GM19035 (cell line): Measurements from ENCODE around the gene XPO1.

ENCODE experiments used
- ATAC-seq: cut with Tn5 transposase; IDR thresholded peaks from one replicate; pipeline ENCODE4 v1.9.1; 2021; ENCODE audit not compliant: unreplicated experiment

Gene XPO1

GRCh38 chr2:61435291-61435690 is 102.9 kb downstream of the XPO1 start:
- no peak for ATAC-seq

GRCh38 chr2:61434314-61434713 is 103.8 kb downstream of the XPO1 start:
- no peak for ATAC-seq

DNA sequence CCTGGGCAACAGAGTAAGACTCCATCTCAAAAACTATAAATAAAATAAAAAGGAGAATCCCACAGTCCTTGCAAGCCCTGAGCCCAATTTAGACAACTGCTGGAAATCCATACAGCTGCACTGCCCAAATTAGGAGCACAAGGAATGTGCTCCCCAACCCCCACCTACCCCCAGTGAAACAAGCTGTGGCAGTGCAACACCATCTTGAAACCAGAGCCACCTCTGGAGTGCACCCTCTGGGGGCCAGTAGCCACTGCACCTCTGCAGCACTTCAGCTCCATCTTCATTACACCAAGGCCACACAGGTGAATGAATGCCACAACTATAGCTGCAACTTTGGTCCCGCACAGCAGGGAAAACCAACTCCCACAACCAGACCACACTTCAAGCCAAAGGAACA is 104.5 kb downstream of the XPO1 start:
- ATAC-seq: no peak

DNA sequence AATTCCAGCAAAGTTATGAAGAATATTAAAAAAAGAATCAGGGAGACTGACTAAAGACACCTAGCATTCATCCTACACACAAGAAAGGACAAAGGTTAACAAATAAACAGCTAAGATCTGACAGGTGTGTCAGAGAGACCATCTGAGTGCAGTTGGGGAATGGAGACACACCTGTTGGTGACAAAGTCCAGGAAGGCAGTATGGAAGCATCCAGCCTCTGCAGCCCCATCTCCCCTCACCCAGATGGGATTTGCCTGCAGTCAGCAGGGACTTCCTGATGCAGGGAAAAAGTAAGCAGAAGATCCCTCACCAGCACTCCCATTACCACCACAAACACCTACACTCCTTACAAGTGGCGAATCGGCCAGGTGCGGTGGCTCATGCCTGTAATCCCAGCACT is 105.2 kb downstream of the XPO1 start:
- ATAC-seq: no peak

DNA sequence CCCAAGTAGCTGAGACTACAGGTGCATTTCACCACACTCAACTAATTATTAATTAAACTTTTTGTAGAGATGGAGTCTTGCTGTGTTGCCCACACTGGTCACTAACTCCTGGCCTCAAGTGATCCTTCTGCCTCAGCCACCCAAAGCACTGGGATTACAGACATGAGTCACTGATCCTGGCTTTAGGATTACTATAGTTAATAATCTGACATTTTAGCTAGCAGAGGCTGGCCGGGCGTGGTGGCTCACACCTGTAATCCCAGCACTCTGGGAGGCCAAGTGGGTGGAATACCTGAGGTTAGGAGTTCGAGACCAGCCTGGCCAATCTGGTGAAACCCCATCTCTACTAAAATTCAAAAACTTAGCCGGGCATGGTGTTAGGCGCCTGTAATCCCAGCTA is 106.8 kb downstream of the XPO1 start:
- ATAC-seq: no peak
